Measurements from ENCODE around the gene IGF2R.
"Not testable (repeated sequence)": the region's sequence is repeated elsewhere in the genome, so short reads cannot be mapped to it uniquely, and the experiment has no call there.

The IGF2R gene

DNA sequence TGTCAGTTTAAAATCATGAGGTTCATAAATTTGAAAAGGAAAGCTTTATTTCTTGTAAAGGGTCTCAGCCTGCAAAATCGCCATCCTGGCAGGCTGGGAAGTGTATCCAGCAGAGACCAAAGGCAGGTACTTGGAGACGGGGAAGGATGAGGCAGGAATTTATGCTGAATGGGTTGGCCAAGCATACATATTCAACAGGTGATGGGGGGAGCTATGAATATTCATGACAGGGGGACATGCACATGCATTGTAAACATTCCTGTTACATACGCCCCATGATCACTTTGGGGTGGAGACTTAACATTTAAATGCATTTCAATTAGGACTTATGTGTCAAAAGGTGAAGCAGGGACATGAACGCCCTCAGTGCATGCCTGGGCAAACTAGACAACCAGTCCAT lies 142.9 kb downstream of the IGF2R start:
- Histone ChIP-seq H3K36me3 (ENCODE audit: control insufficient read depth, low read length) (no peaks in the 10 kb centered on the region), H3K9me2 (replicated peaks; ENCODE audit: control insufficient read depth, low read length) (no peaks in the 10 kb centered on the region)

DNA sequence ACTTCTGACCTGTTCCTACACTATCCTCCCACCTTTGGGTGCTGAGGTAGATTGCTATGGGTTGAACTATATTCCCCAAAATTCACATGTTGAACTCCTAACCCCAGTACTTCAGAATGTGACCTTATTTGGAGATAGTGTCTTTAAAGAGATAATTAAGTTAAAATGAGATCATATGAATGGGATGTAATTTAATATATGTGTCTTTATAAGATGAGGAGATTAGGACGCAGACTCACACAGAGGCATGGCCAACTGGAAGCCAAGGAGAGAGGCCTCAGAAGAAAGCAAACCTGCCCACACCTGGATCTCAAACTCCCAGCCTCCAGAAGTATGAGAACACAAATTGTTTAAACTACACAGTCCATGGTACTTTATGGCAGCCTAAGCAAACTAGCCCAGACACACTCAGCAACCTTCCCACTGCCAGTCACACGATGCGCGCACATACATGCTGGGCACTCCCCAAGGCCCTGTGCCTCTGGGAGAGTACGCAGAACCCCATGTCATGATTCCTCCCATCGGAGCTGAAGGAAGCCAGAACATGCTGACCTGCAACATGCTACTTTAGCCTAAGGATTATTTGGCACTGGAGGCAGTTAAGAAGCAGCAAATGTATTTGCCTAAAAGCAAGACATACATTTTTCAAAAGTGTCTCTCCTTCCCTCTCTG lies 143.9 kb downstream of the IGF2R start:
- no peak for TF ChIP-seq CTCF (IDR thresholded peaks at IDR 0.05; ENCODE audit: low read depth, low read length, poor library complexity, severe bottlenecking)
- TF ChIP-seq EZH2phosphoT487 (IDR thresholded peaks at IDR 0.05; ENCODE audit: borderline replicate concordance, low read length), result no peak
- Histone ChIP-seq H3K9me2 (replicated peaks; ENCODE audit: control insufficient read depth, low read length) (no peaks in the 10 kb centered on the region), H3K4me3 (ENCODE audit: low read length) (no peak overlapping the region), H3K9me3 (ENCODE audit: control insufficient read depth, insufficient read depth, low read length) (peaks cover 9% of the 10 kb centered on the region; the same call in 1 of the 2 replicates), H3K4me1 (ENCODE audit: control insufficient read depth, low read length) (no peaks in the 10 kb centered on the region), H3K27me3 (ENCODE audit: control insufficient read depth, low read length) (no peaks in the 10 kb centered on the region), H3K27ac (ENCODE audit: low read depth, low read length) (no peak overlapping the region), H4K20me1 (ENCODE audit: control insufficient read depth, insufficient read depth, low read depth, low read length) (no peaks in the 10 kb centered on the region), H3F3A (ENCODE audit: control insufficient read depth, insufficient read depth) (no peaks in the 10 kb centered on the region), H3K79me2 (ENCODE audit: control insufficient read depth, low read length) (no peaks in the 10 kb centered on the region), H3K36me3 (ENCODE audit: control insufficient read depth, low read length) (no peaks in the 10 kb centered on the region), H3K4me2 (ENCODE audit: low read length) (no peak overlapping the region)

More for the DNA sequence above, 142.9 kb downstream of the IGF2R start:
- Histone ChIP-seq H3K9me3 (ENCODE audit: control insufficient read depth, insufficient read depth, low read length) (no peaks in the 10 kb centered on the region; the same call in 1 of the 2 replicates), H3K27ac (ENCODE audit: low read depth, low read length) (no peak overlapping the region), H3K4me1 (ENCODE audit: control insufficient read depth, low read length) (no peaks in the 10 kb centered on the region), H3K79me2 (ENCODE audit: control insufficient read depth, low read length) (no peaks in the 10 kb centered on the region), H3F3A (ENCODE audit: control insufficient read depth, insufficient read depth) (no peaks in the 10 kb centered on the region), H3K4me3 (ENCODE audit: low read length) (no peak overlapping the region), H4K20me1 (ENCODE audit: control insufficient read depth, insufficient read depth, low read depth, low read length) (no peaks in the 10 kb centered on the region), H3K4me2 (ENCODE audit: low read length) (no peak overlapping the region), H3K27me3 (ENCODE audit: control insufficient read depth, low read length) (no peaks in the 10 kb centered on the region)
- TF ChIP-seq EZH2phosphoT487 (IDR thresholded peaks at IDR 0.05; ENCODE audit: borderline replicate concordance, low read length) (no peak), CTCF (IDR thresholded peaks at IDR 0.05; ENCODE audit: low read depth, low read length, poor library complexity, severe bottlenecking) (no peak)

GRCh38 chr6:160114536-160114935 lies 145.7 kb downstream of the IGF2R start:
- not testable (repeated sequence) for H3F3A ChIP-seq (ENCODE audit: control insufficient read depth, insufficient read depth); H4K20me1 ChIP-seq (ENCODE audit: control insufficient read depth, insufficient read depth, low read depth, low read length); H3K4me3 ChIP-seq (ENCODE audit: low read length); H3K4me2 ChIP-seq (ENCODE audit: low read length); H3K9me2 ChIP-seq (replicated peaks; ENCODE audit: control insufficient read depth, low read length); H3K27me3 ChIP-seq (ENCODE audit: control insufficient read depth, low read length); H3K27ac ChIP-seq (ENCODE audit: low read depth, low read length); H3K79me2 ChIP-seq (ENCODE audit: control insufficient read depth, low read length); H3K36me3 ChIP-seq (ENCODE audit: control insufficient read depth, low read length); H3K4me1 ChIP-seq (ENCODE audit: control insufficient read depth, low read length)
- peaks cover 17% of the 10 kb centered on the region; the same call in 1 of the 2 replicates for H3K9me3 ChIP-seq (ENCODE audit: control insufficient read depth, insufficient read depth, low read length)

GRCh38 chr6:160115421-160115820 lies 146.5 kb downstream of the IGF2R start:
- Histone ChIP-seq H3K79me2 (ENCODE audit: control insufficient read depth, low read length) (no peaks in the 10 kb centered on the region), H3K36me3 (ENCODE audit: control insufficient read depth, low read length) (no peaks in the 10 kb centered on the region), H4K20me1 (ENCODE audit: control insufficient read depth, insufficient read depth, low read depth, low read length) (no peaks in the 10 kb centered on the region), H3K9me3 (ENCODE audit: control insufficient read depth, insufficient read depth, low read length) (peaks cover 17% of the 10 kb centered on the region; the same call in 1 of the 2 replicates), H3K9me2 (replicated peaks; ENCODE audit: control insufficient read depth, low read length) (no peaks in the 10 kb centered on the region), H3K4me1 (ENCODE audit: control insufficient read depth, low read length) (no peaks in the 10 kb centered on the region), H3K4me3 (ENCODE audit: low read length) (no peak overlapping the region), H3F3A (ENCODE audit: control insufficient read depth, insufficient read depth) (no peaks in the 10 kb centered on the region), H3K4me2 (ENCODE audit: low read length) (no peak overlapping the region), H3K27me3 (ENCODE audit: control insufficient read depth, low read length) (no peaks in the 10 kb centered on the region), H3K27ac (ENCODE audit: low read depth, low read length) (no peak overlapping the region)
- TF ChIP-seq EZH2phosphoT487 (IDR thresholded peaks at IDR 0.05; ENCODE audit: borderline replicate concordance, low read length) (no peak), CTCF (IDR thresholded peaks at IDR 0.05; ENCODE audit: low read depth, low read length, poor library complexity, severe bottlenecking) (no peak)
